ENCODE data around the gene SARM1.

GRCh38 chr17:28386391-28386790, 14.9 kb downstream of the SARM1 start:
- no peak for TF ChIP-seq ZNF8 (CRISPR knock-in tag; IDR thresholded peaks at IDR 0.05)
- TF ChIP-seq SNAI2 (CRISPR knock-in tag; IDR thresholded peaks at IDR 0.05) = no peak
- TF ChIP-seq ZFP30 (CRISPR knock-in tag; IDR thresholded peaks at IDR 0.05) = no peak

Measured in SK-N-SH treated with all-trans-retinoic acid at 6 μM for 48 hours (cell line).